Activated CD8-positive, alpha-beta memory T cell treated with anti-CD3 and anti-CD28 coated beads, Interleukin-2, amount 50 U/mL, for 24 hours (primary cell): ENCODE data around the gene IYD.
"Not testable (repeated sequence)": the region's sequence is repeated elsewhere in the genome, so short reads cannot be mapped to it uniquely, and the experiment has no call there.

Source experiments
- DNase-seq: peaks from one replicate; pipeline ENCODE4 v3.0.0-alpha.2; 2020; ENCODE audit errors: extremely low read depth

IYD gene

GRCh38 chr6:150430815-150431214 is 62.0 kb downstream of the IYD start:
- DNase-seq: no peak

- no peak for DNase-seq
These were observed 66.5 kb downstream of the IYD start for GRCh38 chr6:150435360-150435759.

- DNase-seq: no peak
These were observed 67.0 kb downstream of the IYD start for GRCh38 chr6:150435832-150436231.

GRCh38 chr6:150439373-150439772 is 70.6 kb downstream of the IYD start:
- no peak for DNase-seq

- DNase-seq: no peak
These were observed 74.8 kb downstream of the IYD start for GRCh38 chr6:150443621-150444020.

- DNase-seq: no peak
These were observed 75.5 kb downstream of the IYD start for GRCh38 chr6:150444308-150444707.

- DNase-seq: no peak
These were observed 76.7 kb downstream of the IYD start for GRCh38 chr6:150445486-150445885.

GRCh38 chr6:150448221-150448620 is 79.4 kb downstream of the IYD start:
- no peak for DNase-seq

GRCh38 chr6:150449055-150449454 is 80.2 kb downstream of the IYD start:
- not testable (repeated sequence) for DNase-seq

GRCh38 chr6:150450918-150451317 is 82.1 kb downstream of the IYD start:
- no peak for DNase-seq

- DNase-seq: no peak
These were observed 83.1 kb downstream of the IYD start for GRCh38 chr6:150451807-150452427.

- DNase-seq: no peak
These were observed 83.8 kb downstream of the IYD start for GRCh38 chr6:150452428-150453243.

GRCh38 chr6:150453357-150453756 is 84.5 kb downstream of the IYD start:
- DNase-seq: no peak
